Stimulated activated CD8-positive, alpha-beta memory T cell treated with anti-CD3 and anti-CD28 coated beads, Interleukin-2, amount 100 ng/mL, for 1 hour (primary cell): ENCODE results near the gene UBE2K.
"Not testable (repeated sequence)": the region's sequence is repeated elsewhere in the genome, so short reads cannot be mapped to it uniquely, and the experiment has no call there.

Source experiments
- DNase-seq, 2 donors: peaks; one replicate each; pipeline ENCODE4 v3.0.0-alpha.2; 2020; ENCODE audit warnings: low read depth in 2 of 2

The UBE2K gene

GRCh38 chr4:39689970-39690369, 8.0 kb upstream of the UBE2K start:
- no peak for DNase-seq

GRCh38 chr4:39698424-39699009, 581 bp downstream of the UBE2K start:
- no peak for DNase-seq

- no peak for DNase-seq
Observed at GRCh38 chr4:39699687-39700409, 1.9 kb downstream of the UBE2K start.

GRCh38 chr4:39700554-39700953, 2.6 kb downstream of the UBE2K start:
- no peak for DNase-seq

- DNase-seq, result no peak
Observed at GRCh38 chr4:39702716-39703115, 4.8 kb downstream of the UBE2K start.

GRCh38 chr4:39704789-39705188, 6.9 kb downstream of the UBE2K start:
- DNase-seq, result not testable (repeated sequence)

- DNase-seq, result no peak
Observed at GRCh38 chr4:39706334-39706733, 8.4 kb downstream of the UBE2K start.

GRCh38 chr4:39706741-39707511, 9.0 kb downstream of the UBE2K start:
- DNase-seq, result no peak

- DNase-seq, result no peak
Observed at GRCh38 chr4:39710098-39710896, 12.4 kb downstream of the UBE2K start.

- no peak for DNase-seq
Observed at GRCh38 chr4:39712819-39713607, 15.1 kb downstream of the UBE2K start.

GRCh38 chr4:39713691-39714090, 15.8 kb downstream of the UBE2K start:
- no peak for DNase-seq

- no peak for DNase-seq
Observed at GRCh38 chr4:39714166-39714565, 16.2 kb downstream of the UBE2K start.

- DNase-seq, result no peak
Observed at GRCh38 chr4:39715788-39716187, 17.9 kb downstream of the UBE2K start.

GRCh38 chr4:39716356-39716755, 18.4 kb downstream of the UBE2K start:
- no peak for DNase-seq

- DNase-seq, result not testable (repeated sequence)
Observed at GRCh38 chr4:39717743-39718142, 19.8 kb downstream of the UBE2K start.

GRCh38 chr4:39718366-39719323, 20.7 kb downstream of the UBE2K start:
- no peak for DNase-seq

GRCh38 chr4:39719804-39720580, 22.1 kb downstream of the UBE2K start:
- no peak for DNase-seq

- DNase-seq, result not testable (repeated sequence)
Observed at GRCh38 chr4:39721273-39721672, 23.3 kb downstream of the UBE2K start.

- no peak for DNase-seq
Observed at GRCh38 chr4:39721788-39722187, 23.9 kb downstream of the UBE2K start.
